Measurements from ENCODE around the gene ARL4A.

The ARL4A gene

GRCh38 chr7:12714379-12714737, 26.9 kb downstream of the ARL4A start:
- no peaks in the 10 kb centered on the region for H3K36me3 ChIP-seq (ENCODE audit: insufficient read depth, low read length)
- no peaks in the 10 kb centered on the region for H3K4me1 ChIP-seq (ENCODE audit: insufficient read depth, low read length, severe bottlenecking)
- H2AFZ ChIP-seq (ENCODE audit: low read length) = no peak overlapping the region
- TF ChIP-seq CTCF (IDR thresholded peaks at IDR 0.05; ENCODE audit: low read length) (no peak), EZH2 (IDR thresholded peaks at IDR 0.05; ENCODE audit: borderline replicate concordance, low read length) (no peak)
- H3K9ac ChIP-seq (ENCODE audit: low read length) = no peak overlapping the region
- no peaks in the 10 kb centered on the region for H3K27me3 ChIP-seq (ENCODE audit: insufficient read depth, low read length)
- H3K9me2 ChIP-seq (ENCODE audit: low read depth, low read length) = no peaks in the 10 kb centered on the region
- no peaks in the 10 kb centered on the region for H3K9me3 ChIP-seq (ENCODE audit: low read length)
- H3K27ac ChIP-seq (ENCODE audit: low read depth, low read length, poor library complexity, severe bottlenecking) = no peak overlapping the region
- no peak overlapping the region for H3K4me2 ChIP-seq (ENCODE audit: low read length)
- no peak overlapping the region for H3K4me3 ChIP-seq (ENCODE audit: low read depth, low read length, poor library complexity, severe bottlenecking)
- no peaks in the 10 kb centered on the region for H4K20me1 ChIP-seq (ENCODE audit: insufficient read depth, low read length)
- H3K79me2 ChIP-seq (ENCODE audit: insufficient read depth, low read length) = no peaks in the 10 kb centered on the region
- H3F3A ChIP-seq (ENCODE audit: insufficient read depth, low read length) = no peaks in the 10 kb centered on the region

GRCh38 chr7:12715372-12716133, 28.1 kb downstream of the ARL4A start:
- no peaks in the 10 kb centered on the region for H3K9me2 ChIP-seq (ENCODE audit: low read depth, low read length)
- TF ChIP-seq CTCF (IDR thresholded peaks at IDR 0.05; ENCODE audit: low read length) (no peak), EZH2 (IDR thresholded peaks at IDR 0.05; ENCODE audit: borderline replicate concordance, low read length) (no peak)
- no peaks in the 10 kb centered on the region for H3K79me2 ChIP-seq (ENCODE audit: insufficient read depth, low read length)
- no peaks in the 10 kb centered on the region for H4K20me1 ChIP-seq (ENCODE audit: insufficient read depth, low read length)
- no peak overlapping the region for H3K27ac ChIP-seq (ENCODE audit: low read depth, low read length, poor library complexity, severe bottlenecking)
- no peaks in the 10 kb centered on the region for H3K36me3 ChIP-seq (ENCODE audit: insufficient read depth, low read length)
- H3K4me1 ChIP-seq (ENCODE audit: insufficient read depth, low read length, severe bottlenecking) = no peaks in the 10 kb centered on the region
- no peaks in the 10 kb centered on the region for H3K27me3 ChIP-seq (ENCODE audit: insufficient read depth, low read length)
- no peak overlapping the region for H3K4me2 ChIP-seq (ENCODE audit: low read length)
- no peak overlapping the region for H3K9ac ChIP-seq (ENCODE audit: low read length)
- H3K4me3 ChIP-seq (ENCODE audit: low read depth, low read length, poor library complexity, severe bottlenecking) = no peak overlapping the region
- no peaks in the 10 kb centered on the region for H3K9me3 ChIP-seq (ENCODE audit: low read length)
- no peak overlapping the region for H2AFZ ChIP-seq (ENCODE audit: low read length)
- H3F3A ChIP-seq (ENCODE audit: insufficient read depth, low read length) = no peaks in the 10 kb centered on the region

- no peaks in the 10 kb centered on the region for H3K9me3 ChIP-seq (ENCODE audit: low read length)
- no peak overlapping the region for H3K4me3 ChIP-seq (ENCODE audit: low read depth, low read length, poor library complexity, severe bottlenecking)
- H4K20me1 ChIP-seq (ENCODE audit: insufficient read depth, low read length) = no peaks in the 10 kb centered on the region
- H3K36me3 ChIP-seq (ENCODE audit: insufficient read depth, low read length) = no peaks in the 10 kb centered on the region
- TF ChIP-seq EZH2 (IDR thresholded peaks at IDR 0.05; ENCODE audit: borderline replicate concordance, low read length) (no peak), CTCF (IDR thresholded peaks at IDR 0.05; ENCODE audit: low read length) (no peak)
- H3K9ac ChIP-seq (ENCODE audit: low read length) = no peak overlapping the region
- no peaks in the 10 kb centered on the region for H3K27me3 ChIP-seq (ENCODE audit: insufficient read depth, low read length)
- H3K27ac ChIP-seq (ENCODE audit: low read depth, low read length, poor library complexity, severe bottlenecking) = no peak overlapping the region
- H3K4me2 ChIP-seq (ENCODE audit: low read length) = no peak overlapping the region
- no peaks in the 10 kb centered on the region for H3K9me2 ChIP-seq (ENCODE audit: low read depth, low read length)
- no peaks in the 10 kb centered on the region for H3K4me1 ChIP-seq (ENCODE audit: insufficient read depth, low read length, severe bottlenecking)
- H2AFZ ChIP-seq (ENCODE audit: low read length) = no peak overlapping the region
- no peaks in the 10 kb centered on the region for H3K79me2 ChIP-seq (ENCODE audit: insufficient read depth, low read length)
- H3F3A ChIP-seq (ENCODE audit: insufficient read depth, low read length) = no peaks in the 10 kb centered on the region
These were observed 28.8 kb downstream of the ARL4A start for GRCh38 chr7:12716134-12716681.
